ENCODE measurements around the gene TLR9.

The TLR9 gene

DNA sequence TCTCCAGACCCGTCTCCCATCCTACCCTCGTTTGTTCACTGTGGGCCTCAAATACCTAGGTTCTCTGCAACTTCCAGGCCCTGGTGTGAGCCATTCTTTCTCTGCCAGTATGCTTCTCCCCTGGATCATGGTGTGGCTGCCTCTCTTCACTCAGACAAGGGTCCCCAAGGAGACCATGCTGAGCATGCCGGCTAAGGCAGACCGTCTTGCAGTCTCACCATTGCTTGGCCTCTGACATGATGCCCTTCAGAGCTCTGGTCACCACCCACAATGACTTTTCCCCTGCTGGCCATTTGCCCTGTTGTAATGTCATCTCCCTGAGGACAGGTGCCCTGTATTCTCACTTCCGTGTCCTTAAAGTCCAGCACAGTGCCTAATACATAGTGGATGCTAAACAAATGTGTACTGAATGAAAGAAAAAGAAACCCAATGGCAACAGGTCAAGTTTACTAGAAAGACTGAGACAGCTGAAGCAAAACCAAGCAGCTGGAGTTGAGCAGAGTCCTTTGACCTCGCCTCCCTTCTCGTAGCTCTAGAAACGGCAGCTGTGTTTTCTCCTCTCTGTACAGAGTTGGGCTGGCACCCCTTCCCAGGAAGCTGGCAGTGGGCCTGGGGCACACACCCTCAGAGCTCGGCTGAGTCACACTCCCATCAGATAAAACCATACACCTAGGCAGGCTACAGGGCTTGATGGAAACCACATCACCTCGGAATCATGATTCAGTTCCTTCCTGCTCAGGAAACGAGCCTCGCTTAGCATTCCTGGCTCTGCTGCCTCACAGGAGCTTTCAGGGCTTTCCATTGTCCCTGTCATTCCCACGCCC lies 8.6 kb downstream of the TLR9 start:
- peak; percentile 53 for DNase-seq

DNA sequence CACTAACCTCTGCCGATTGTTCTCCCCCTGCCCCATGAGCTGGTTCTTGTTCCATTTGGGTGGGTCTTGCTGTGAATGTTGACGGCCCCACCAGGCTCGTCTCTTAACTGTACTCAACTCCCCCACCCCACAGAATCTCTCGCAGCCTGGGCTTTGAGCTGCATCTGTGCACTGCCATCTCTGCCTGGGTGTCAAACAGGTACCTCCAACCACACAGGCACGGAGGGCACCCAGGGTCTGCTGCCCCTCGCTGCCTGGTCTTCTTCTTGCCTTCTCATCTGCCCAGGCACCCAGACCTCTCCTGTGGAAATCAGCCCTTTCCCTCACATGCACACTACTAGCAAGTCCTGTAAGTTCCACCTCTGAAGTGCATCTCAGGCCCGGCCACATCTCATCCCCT lies 10.1 kb downstream of the TLR9 start:
- DNase-seq, result no peak

GRCh38 chr3:52213901-52214300 lies 11.5 kb downstream of the TLR9 start:
- no peak for DNase-seq

- DNase-seq, result no peak
Measured at GRCh38 chr3:52213005-52213404, 12.4 kb downstream of the TLR9 start.

DNA sequence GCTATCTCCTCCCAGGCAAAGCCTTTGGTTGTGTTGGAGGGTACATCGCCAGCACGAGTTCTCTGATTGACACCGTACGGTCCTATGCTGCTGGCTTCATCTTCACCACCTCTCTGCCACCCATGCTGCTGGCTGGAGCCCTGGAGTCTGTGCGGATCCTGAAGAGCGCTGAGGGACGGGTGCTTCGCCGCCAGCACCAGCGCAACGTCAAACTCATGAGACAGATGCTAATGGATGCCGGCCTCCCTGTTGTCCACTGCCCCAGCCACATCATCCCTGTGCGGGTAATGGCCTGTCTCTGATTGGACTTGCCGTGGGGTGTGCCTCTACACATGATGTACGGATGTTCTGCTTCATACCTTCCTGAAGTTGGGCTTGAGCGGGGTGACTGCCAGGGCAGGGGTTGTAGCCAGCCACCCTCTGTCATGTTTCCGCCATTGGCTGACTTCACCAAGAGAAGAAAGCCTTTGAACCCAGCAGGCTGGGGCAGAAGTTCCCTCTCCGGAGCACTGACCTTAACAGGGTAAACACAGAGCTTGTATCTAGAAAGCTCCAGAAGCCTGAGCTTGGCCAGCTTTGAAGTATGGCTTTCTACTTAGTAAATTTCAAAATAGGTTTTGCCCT lies 14.1 kb downstream of the TLR9 start:
- no peak for DNase-seq

GRCh38 chr3:52210550-52211046 lies 14.8 kb downstream of the TLR9 start:
- peak; percentile 19 for DNase-seq

- no peak for DNase-seq
Measured at GRCh38 chr3:52210037-52210436, 15.4 kb downstream of the TLR9 start.

GRCh38 chr3:52208556-52208955 lies 16.9 kb downstream of the TLR9 start:
- no peak for DNase-seq

DNA sequence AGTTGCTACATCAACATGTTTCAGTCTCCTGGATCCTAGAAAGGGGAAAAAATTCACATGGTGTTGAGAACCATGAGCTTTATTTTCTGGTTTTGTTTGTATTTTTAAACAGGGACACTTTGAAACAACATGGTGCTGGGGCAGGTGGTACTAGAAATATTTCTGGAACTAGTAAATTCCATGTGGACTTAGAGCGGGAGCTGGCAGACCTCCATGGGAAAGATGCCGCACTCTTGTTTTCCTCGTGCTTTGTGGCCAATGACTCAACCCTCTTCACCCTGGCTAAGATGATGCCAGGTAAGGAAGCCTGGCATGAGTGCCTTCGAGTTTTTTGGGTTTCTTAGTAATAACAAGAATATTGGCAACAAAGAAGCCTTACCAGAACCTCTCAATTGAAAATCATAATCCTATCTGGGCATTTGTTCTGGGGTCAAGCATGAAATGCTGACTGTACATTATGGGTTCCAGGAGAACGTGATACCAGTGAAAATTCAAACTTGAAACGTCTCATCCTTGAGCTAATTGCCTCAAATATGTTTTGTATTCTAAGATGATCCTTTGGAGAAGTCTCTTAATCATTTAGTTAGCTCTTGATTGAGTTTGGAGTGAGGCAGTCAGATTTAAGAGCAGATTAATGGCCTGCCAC lies 19.6 kb downstream of the TLR9 start:
- DNase-seq, result no peak

DNA sequence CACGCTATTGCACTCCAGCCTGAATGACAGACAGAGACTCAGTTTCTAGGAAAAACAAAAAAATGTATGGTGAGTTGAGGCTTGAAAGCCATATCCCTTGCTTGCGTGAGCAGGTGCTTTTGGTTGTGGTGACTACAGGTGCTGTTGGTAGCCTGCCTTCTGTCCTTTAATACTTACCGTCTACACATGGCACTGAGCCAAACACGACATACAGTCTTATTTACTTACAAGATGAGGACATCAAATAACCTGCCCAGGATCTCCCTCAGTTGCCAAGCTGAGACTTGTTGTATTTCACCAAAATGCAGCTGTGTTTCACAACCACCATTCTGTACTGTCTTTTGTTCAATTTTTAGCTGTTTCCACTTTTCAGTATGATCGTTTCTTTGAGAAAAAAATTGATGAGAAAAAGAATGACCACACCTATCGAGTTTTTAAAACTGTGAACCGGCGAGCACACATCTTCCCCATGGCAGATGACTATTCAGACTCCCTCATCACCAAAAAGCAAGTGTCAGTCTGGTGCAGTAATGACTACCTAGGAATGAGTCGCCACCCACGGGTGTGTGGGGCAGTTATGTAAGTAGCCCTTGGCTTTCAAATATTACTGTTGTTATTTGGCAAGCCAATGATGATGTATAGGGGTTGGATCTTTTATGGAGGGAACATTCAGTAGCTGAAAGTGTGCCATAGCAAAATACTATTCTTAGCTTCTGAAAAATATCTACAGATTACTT lies 20.9 kb downstream of the TLR9 start:
- DNase-seq, result no peak

- DNase-seq, result no peak
Measured at GRCh38 chr3:52203701-52204100, 21.7 kb downstream of the TLR9 start.

GRCh38 chr3:52202384-52203077 lies 22.9 kb downstream of the TLR9 start:
- DNase-seq, result no peak

DNA sequence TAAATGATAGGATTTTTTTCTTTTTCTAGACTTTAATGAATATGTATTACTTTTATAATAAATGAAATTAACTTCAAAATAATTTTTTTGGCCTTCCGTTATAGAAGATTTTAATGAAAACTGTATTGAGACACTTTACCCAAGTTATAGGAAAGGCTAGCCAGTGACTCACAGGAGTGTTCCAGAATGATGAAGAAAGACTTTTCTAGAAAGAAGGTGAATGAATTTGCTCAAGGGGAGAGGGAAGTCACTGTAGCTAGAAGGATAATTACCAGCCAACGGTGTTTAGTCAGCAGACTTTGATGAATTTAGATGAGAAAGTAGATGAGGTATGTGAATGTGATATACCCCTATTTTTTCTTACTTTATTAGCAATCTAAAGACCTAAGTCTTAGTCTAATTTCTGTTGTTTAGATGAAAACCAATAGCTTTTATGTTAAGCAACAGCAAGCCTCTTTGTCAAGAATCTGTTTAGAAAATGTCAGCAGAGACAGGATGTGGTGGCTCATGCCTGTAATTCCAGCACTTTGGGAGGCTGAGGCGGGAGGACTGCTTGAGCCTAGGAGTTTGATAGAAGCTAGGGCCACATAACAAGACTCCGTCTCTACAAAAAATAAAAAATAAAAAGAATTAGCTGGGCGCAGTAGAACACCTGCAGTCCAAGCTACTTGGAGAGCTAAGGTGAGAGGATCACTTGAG lies 24.3 kb downstream of the TLR9 start:
- DNase-seq, result no peak

- DNase-seq, result no peak
Measured at GRCh38 chr3:52198643-52199608, 26.5 kb downstream of the TLR9 start.

DNA sequence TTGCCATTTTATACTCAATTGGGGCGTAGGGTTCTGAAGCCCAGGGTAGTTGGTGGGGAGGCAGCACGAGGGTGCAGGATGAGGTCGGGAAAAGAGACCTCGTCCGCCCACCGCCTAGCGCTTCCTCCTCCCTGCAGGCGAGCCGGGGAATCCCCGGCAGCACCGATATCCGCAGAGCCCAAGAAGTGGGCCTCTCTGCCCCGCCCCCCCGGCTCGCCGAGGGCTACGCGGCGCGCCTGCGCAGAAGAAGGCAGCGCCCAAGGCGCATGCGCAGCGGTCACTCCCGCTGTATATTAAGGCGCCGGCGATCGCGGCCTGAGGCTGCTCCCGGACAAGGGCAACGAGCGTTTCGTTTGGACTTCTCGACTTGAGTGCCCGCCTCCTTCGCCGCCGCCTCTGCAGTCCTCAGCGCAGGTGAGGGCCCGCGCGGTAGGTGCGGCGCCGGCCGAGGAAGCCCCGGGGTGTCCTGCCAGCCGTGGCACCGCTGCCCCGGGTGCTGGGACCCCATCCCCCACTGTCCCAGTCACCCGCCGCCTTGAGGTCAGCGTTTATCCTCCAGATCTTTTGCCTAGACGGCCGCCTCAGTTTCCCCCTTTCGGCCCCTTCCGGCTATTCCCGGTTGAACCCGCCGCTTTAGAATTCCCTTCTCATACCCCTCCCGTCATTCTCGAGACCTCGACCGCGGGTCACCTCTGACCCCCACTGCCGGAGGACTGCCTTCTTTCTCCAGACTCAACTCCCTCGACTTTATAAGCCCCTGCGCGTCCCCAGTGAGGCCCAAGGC lies 27.4 kb downstream of the TLR9 start, which contains the start of gene ALAS1:
ALAS1 (plus strand) TSS at position 319 of the 784 bp plus-strand sequence. CDS start 1,082 bp downstream, outside the sequence.
- DNase-seq, result peak; percentile 89

DNA sequence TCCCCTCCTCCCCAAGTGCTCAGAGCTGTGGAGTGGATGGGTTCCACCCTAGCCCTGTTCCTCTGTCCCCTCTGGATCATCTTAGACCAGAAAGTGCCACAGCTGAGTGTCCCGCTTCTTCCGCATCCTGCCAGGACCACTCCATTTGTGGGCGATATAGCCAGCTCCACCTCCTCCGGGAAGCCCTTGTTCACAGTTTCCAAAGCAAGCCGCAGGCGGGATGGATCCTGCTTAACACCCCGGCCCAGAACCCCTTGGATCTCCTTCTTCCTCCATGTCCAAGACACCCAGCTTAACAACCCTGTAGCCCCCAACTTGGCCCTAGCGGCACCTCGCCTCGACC lies 28.0 kb downstream of the TLR9 start:
- DNase-seq, result no peak

DNA sequence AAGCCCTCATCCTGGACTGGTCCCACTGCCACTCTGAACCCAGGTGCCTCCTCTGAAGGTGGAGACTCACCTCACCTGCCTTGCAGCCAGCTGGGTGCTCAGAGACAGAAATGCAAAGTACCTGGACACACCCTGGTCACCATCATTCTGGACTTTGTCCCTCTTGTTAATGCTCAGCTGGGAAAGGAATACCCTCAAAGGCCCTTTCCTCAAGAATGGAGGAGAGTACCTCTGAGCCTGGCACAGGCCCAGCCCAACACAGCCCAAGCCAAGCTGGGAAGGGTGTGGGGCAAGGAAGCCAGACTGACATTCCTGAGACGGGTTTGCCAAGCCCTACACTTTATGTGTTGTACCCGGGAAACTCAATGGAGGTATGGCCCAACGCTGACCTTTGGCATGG lies 28.5 kb downstream of the TLR9 start:
- no peak for DNase-seq

GRCh38 chr3:52195823-52196331 lies 29.6 kb downstream of the TLR9 start:
- DNase-seq, result peak; percentile 47

DNA sequence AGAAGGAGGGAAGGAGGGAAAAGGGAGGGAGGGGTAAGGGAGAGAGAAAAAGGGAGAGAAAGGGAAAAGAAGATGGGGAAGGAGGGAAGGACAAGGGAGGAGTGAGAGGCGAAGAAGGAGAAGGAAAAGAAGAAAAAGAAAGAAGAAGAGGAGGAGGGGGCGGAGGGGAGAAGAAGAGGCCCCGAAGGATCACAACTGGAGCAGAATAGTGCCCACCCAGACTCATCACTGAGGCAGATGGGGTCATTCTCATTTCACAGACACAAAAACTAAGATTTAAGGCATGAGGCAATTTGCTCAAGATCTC lies 30.2 kb downstream of the TLR9 start:
- DNase-seq, result no peak
